K562 (cell line): ENCODE measurements around the gene UGT1A6. TPM values are rescaled to one million over a fixed set of nuclear protein-coding genes. Genes with fewer than 3 reads are reported as not detected.

Source experiments
- ATAC-seq: fragments of 200-7000 bp; cut with Tn5 transposase; 3 replicates; pipeline ENCODE4 v1.9.1; 2020; ENCODE audit warnings: moderate library complexity
- BruUV-seq: library from RNA; stranded (reverse); fragments of 400-500 nt; replicated peaks from 2 replicates; lab custom pipeline; 2021; lab: Mats Ljungman, UMichigan
- CTCF ChIA-PET: fragments of 300-600 bp; formaldehyde crosslinking; extraction: SDS; loops from one replicate; lab custom pipeline; 2021; ENCODE audit warnings: low intra/inter-chr PET ratio; lab: Yijun Ruan, JAX
- POLR2A ChIA-PET: fragments of 300-600, 350-650 bp; sonication (Branson Sonifier 250); formaldehyde crosslinking; extraction: SDS; loops from one replicate; lab custom pipeline; 2021; ENCODE audit warnings: antibody characterized with exemption, inconsistent platforms; lab: Yijun Ruan, JAX
- DNase-seq, 4 experiments: peaks; one replicate each; pipeline versions ENCODE4 v3.0.0 to v3.0.0-alpha.2; 2011 to 2018; ENCODE audit warnings: low spot score in 3 of 4, mixed read lengths in 3 of 4; ENCODE audit errors: extremely low read depth in 1 of 4
- FAIRE-seq: peaks from 2 replicates; lab custom pipeline; 2011; peaks lifted over from hg19 to GRCh38; lab: Jason Lieb, UNC
- H2AFZ ChIP-seq: 2 replicates; pipeline ENCODE4 v1.6.0; 2011; ENCODE audit warnings: low read depth, low read length, control low read depth, inconsistent platforms
- H3K27ac ChIP-seq: fragments of 200-600 bp; 3 replicates; pipeline ENCODE4 v1.8.0; 2011; ENCODE audit warnings: low read depth, mild to moderate bottlenecking, control low read depth, inconsistent platforms, low read length, moderate library complexity, mixed read lengths; ENCODE audit errors: extremely low read depth
- H3K27me3 ChIP-seq, 2 experiments: fragments of 300-600 bp in 1 of 2; 2 replicates in 1 of 2; 3 replicates in 1 of 2; pipeline versions ENCODE4 v1.6.0 to v1.8.0; 2011; ENCODE audit warnings: inconsistent platforms in 2 of 2, low read length in 2 of 2, mild to moderate bottlenecking in 1 of 2, mixed read lengths in 1 of 2, moderate library complexity in 1 of 2; ENCODE audit not compliant: control insufficient read depth in 2 of 2, insufficient read depth in 2 of 2
- H3K36me3 ChIP-seq: fragments of 300-600 bp; 3 replicates; pipeline ENCODE4 v1.8.0; 2011; ENCODE audit warnings: mild to moderate bottlenecking, low read length, inconsistent platforms; ENCODE audit not compliant: control insufficient read depth, insufficient read depth
- H3K4me1 ChIP-seq, 2 experiments: fragments of 200-600 bp in 1 of 2; replicated peaks in 1 of 2; 2 replicates in 1 of 2; 3 replicates in 1 of 2; pipeline versions ENCODE4 v1.5.1 to v1.8.0; 2011; ENCODE audit warnings: inconsistent platforms in 2 of 2, low read length in 2 of 2, mild to moderate bottlenecking in 1 of 2, mixed read lengths in 1 of 2, moderate library complexity in 1 of 2; ENCODE audit not compliant: control insufficient read depth in 2 of 2, insufficient read depth in 2 of 2
- H3K4me2 ChIP-seq: 2 replicates; pipeline ENCODE4 v1.6.1; 2011; ENCODE audit warnings: low read length, control low read depth, inconsistent platforms, mixed read lengths; ENCODE audit not compliant: insufficient read depth
- H3K4me3 ChIP-seq: fragments of 200-600 bp; sonication (generic), shearing (Covaris generic); 2 replicates; pipeline ENCODE4 v1.5.1; 2016; ENCODE audit warnings: control low read depth, inconsistent platforms
- H3K79me2 ChIP-seq: fragments of 200-600 bp; 3 replicates; pipeline ENCODE4 v1.8.0; 2011; ENCODE audit warnings: low read length, inconsistent platforms; ENCODE audit not compliant: control insufficient read depth, insufficient read depth
- H3K9ac ChIP-seq, 2 experiments: 2 replicates each; pipeline versions ENCODE4 v1.6.0 to v1.6.1; 2011; ENCODE audit warnings: low read depth in 2 of 2, low read length in 2 of 2, control low read depth in 1 of 2, inconsistent platforms in 1 of 2, mild to moderate bottlenecking in 1 of 2, mixed read lengths in 1 of 2; ENCODE audit not compliant: insufficient read depth in 1 of 2
- H3K9me1 ChIP-seq: one replicate; pipeline ENCODE4 v1.6.0; 2011; ENCODE audit warnings: inconsistent platforms, mild to moderate bottlenecking, low read length, moderate library complexity; ENCODE audit not compliant: control insufficient read depth, insufficient read depth
- H3K9me3 ChIP-seq: replicated peaks from 2 replicates; pipeline ENCODE4 v1.5.1; 2011; ENCODE audit warnings: low read depth, low read length, inconsistent platforms; ENCODE audit not compliant: control insufficient read depth, insufficient read depth
- H4K20me1 ChIP-seq: replicated peaks from 2 replicates; pipeline ENCODE4 v1.6.1; 2011; ENCODE audit warnings: low read length, inconsistent platforms, mixed read lengths; ENCODE audit not compliant: control insufficient read depth, insufficient read depth
- ETV5 ChIP-seq: sonication (generic); formaldehyde crosslinking; IDR thresholded peaks from 2 replicates; pipeline ENCODE4 v1.4.0; 2020; ENCODE audit warnings: low read depth, mild to moderate bottlenecking, missing genetic modification reagents
- HDAC3 ChIP-seq: fragments of 450-650 bp; IDR thresholded peaks from 2 replicates; pipeline ENCODE4 v1.6.1; 2018; ENCODE audit warnings: borderline replicate concordance, mild to moderate bottlenecking, moderate library complexity; ENCODE audit not compliant: partially characterized antibody
- MTA3 ChIP-seq: fragments of 450-650 bp; formaldehyde crosslinking; IDR thresholded peaks from 2 replicates; pipeline ENCODE4 v1.6.1; 2017; ENCODE audit warnings: mild to moderate bottlenecking, borderline replicate concordance
- SP2 ChIP-seq: IDR thresholded peaks from 2 replicates; pipeline ENCODE4 v1.6.1; 2011; ENCODE audit warnings: mild to moderate bottlenecking, low read depth, low read length, moderate library complexity; ENCODE audit not compliant: poor library complexity, severe bottlenecking; ENCODE audit errors: extremely low read depth
- ZFPM2 ChIP-seq: fragments of 250-450 bp; sonication (Bioruptor Pico); IDR thresholded peaks from 2 replicates; pipeline ENCODE4 v1.5.1; 2022; ENCODE audit warnings: mild to moderate bottlenecking
- ZKSCAN8 ChIP-seq: fragments of 200-800 bp; sonication (Bioruptor generic); IDR thresholded peaks from 2 replicates; pipeline ENCODE4 v1.6.1; 2016; ENCODE audit warnings: missing genetic modification characterization, missing compliant biosample characterization
- ZNF586 ChIP-seq: fragments of 450-650 bp; formaldehyde crosslinking; conservative IDR thresholded peaks from 2 replicates; pipeline ENCODE4 v1.4.0; 2020; ENCODE audit warnings: mild to moderate bottlenecking, moderate library complexity
- WGBS: fragments of 100-300 bp; shearing (Covaris generic); methylation state at CpG from one replicate; pipeline ENCODE4 v1.1.6; 2016; ENCODE audit warnings: low coverage, mixed read lengths; ENCODE audit not compliant: insufficient coverage; ENCODE audit errors: missing lambda C conversion rate; 5-methylcytosine and 5-hydroxymethylcytosine counted together
- in situ Hi-C: fragments of 300-500 bp; cut with MboI; formaldehyde crosslinking; loops from 4 replicates; pipeline ENCODE4 v1.15.0; 2018; ENCODE audit warnings: inconsistent platforms, mixed read lengths
- intact Hi-C: fragments of 100-400 bp; cut with micrococcal nuclease; formaldehyde crosslinking; loops from 2 replicates; pipeline ENCODE4 v1.14.2; 2022
- polyA plus RNA-seq, 8 experiments: library from polyadenylated mRNA; depleted of rRNA in 4 of 8; stranded (reverse) in 5 of 8; unstranded in 3 of 8; fragments of >200 nt; fragmentation: Nextera tagmentation in 2 of 8; fragmentation: Illumina TruSeq in 1 of 8; extraction: Ambion mirVana in 2 of 8; extraction: Trizol in 1 of 8; gene quantifications; 2 replicates each; pipeline versions ENCODE4 v1.2.1 to v1.2.3, GENCODE V29; 2011 to 2014; ENCODE audit warnings: inconsistent platforms in 1 of 8, missing spikeins in 1 of 8
- total RNA-seq, 7 experiments: library from RNA; depleted of rRNA in 6 of 7; stranded (reverse); fragments of >200 nt in 6 of 7; fragmentation: Illumina TruSeq in 2 of 7; extraction: Trizol in 2 of 7; gene quantifications; 2 replicates each; pipeline versions ENCODE4 v1.2.1 to v1.2.3, GENCODE V29; 2011 to 2021; ENCODE audit warnings: low replicate concordance in 1 of 7
- TF ChIP-seq, protein P1 (sequence below), 2 experiments: fragments of 450-650 bp; IDR thresholded peaks; 2 replicates each; pipeline ENCODE4 v1.6.1; 2018; ENCODE audit warnings: mild to moderate bottlenecking in 2 of 2, low read depth in 1 of 2; ENCODE audit not compliant: partially characterized antibody in 2 of 2
- TF ChIP-seq, protein P2 (sequence below): fragments of 450-650 bp; IDR thresholded peaks from 2 replicates; pipeline ENCODE4 v1.6.1; 2016; ENCODE audit warnings: missing biosample characterization, missing genetic modification characterization

Gene UGT1A6
- total and polyA plus RNA-seq, 9 of the 15 experiments (the other 6 are each of a cell fraction or from before 2014, with no cell fraction given): not detected

DNA sequence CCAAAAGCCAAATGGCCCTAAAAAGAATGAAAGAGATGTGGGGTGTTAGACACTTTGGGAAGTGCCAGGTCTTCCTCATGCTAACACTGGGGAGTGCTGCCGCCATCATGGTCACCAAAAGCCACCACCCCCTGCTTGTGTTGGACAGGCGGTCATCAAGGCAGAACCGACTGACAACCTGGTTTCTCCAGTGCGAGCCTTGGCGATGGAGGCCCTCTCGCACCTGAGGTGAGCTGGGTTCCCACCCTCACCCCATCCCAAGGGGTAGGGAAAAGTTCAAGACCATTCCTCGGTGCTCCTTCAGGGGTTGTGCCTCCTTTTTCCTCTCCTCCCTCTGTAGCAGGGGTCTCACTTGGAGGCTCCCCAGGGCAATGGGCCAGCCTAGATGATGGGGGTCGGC lies 119.0 kb downstream of the UGT1A6 start:
- in situ Hi-C loops: no loop called here
- POLR2A ChIA-PET: no interaction called here

DNA sequence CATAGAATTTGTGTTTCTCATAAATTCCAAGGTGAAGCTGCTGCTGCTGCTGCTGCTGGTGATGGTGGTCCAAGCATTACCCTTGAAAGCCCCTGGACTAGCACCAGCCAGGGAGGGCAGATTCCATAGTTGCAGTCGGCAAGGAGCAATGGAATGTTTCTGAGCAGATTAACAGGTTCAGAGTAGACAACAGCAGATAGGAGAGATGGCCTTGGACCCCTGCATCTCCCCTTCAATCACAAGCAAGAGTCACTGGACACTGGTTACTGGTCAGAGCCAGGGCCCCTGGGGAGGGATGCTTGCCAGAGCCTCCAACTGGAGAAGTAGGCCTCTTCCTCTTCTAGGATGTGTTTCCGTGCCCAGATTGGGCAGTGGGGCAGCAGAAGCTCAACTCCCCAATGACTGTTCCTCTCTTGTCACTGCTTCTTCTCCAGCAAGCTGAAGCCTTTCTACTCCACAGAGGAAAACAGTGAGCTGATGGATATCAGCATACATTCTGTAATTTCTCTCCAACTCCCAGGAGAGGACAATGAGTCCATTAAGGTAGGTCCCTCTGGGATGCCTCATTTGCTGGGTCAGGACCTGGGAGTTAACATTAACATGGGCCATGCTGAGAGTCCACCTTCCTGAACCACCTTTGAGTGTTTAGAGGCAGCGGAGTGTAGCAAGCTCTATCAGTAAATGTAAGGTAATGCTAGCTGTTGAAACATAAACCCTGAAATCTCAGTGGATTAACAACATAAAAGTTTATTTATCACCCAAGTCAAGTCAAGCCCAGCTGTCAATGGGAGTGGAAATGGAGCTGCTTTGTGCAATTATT lies 120.8 kb downstream of the UGT1A6 start:
- Histone ChIP-seq H3K4me2 (no peak overlapping the region), H3K4me3 (no peak overlapping the region), H3K36me3 (no peaks in the 10 kb centered on the region), H4K20me1 (no peaks in the 10 kb centered on the region), H3K27ac (no peak overlapping the region), H2AFZ (no peak overlapping the region), H3K9ac (no peak overlapping the region), H3K4me1 (no peaks in the 10 kb centered on the region; a peak in 1 of 5 replicates), H3K9me1 (no peaks in the 10 kb centered on the region), H3K27me3 (peaks cover 2 to 28% of the 10 kb centered on the region in 2 experiments; a peak in 3 of 5 replicates), H3K9me3 (no peaks in the 10 kb centered on the region), H3K79me2 (no peaks in the 10 kb centered on the region)
- 4% methylated on average over 3 of the region's 3 CpGs for WGBS
- no peak for ATAC-seq
- no peak for DNase-seq
- in situ Hi-C loops (no loop called here), intact Hi-C loops (no loop called here)
- no TSS peak for BruUV-seq
- FAIRE-seq: no peak
- CTCF ChIA-PET: no interaction called here
- POLR2A ChIA-PET: interaction anchor here (0.6 to 0.8 kb wide), 2 partner anchors 10 to 167 kb away, joined by 3 to 4 read pairs; no protein-coding TSS in a partner anchor
- TF ChIP-seq HDAC3 (no peak), MTA3 (no peak), ZNF586 (CRISPR knock-in tag) (no peak), ZFPM2 (CRISPR knock-in tag) (no peak), ETV5 (CRISPR knock-in tag) (no peak), SP2 (no peak)
- TF ChIP-seq, protein P1, sequence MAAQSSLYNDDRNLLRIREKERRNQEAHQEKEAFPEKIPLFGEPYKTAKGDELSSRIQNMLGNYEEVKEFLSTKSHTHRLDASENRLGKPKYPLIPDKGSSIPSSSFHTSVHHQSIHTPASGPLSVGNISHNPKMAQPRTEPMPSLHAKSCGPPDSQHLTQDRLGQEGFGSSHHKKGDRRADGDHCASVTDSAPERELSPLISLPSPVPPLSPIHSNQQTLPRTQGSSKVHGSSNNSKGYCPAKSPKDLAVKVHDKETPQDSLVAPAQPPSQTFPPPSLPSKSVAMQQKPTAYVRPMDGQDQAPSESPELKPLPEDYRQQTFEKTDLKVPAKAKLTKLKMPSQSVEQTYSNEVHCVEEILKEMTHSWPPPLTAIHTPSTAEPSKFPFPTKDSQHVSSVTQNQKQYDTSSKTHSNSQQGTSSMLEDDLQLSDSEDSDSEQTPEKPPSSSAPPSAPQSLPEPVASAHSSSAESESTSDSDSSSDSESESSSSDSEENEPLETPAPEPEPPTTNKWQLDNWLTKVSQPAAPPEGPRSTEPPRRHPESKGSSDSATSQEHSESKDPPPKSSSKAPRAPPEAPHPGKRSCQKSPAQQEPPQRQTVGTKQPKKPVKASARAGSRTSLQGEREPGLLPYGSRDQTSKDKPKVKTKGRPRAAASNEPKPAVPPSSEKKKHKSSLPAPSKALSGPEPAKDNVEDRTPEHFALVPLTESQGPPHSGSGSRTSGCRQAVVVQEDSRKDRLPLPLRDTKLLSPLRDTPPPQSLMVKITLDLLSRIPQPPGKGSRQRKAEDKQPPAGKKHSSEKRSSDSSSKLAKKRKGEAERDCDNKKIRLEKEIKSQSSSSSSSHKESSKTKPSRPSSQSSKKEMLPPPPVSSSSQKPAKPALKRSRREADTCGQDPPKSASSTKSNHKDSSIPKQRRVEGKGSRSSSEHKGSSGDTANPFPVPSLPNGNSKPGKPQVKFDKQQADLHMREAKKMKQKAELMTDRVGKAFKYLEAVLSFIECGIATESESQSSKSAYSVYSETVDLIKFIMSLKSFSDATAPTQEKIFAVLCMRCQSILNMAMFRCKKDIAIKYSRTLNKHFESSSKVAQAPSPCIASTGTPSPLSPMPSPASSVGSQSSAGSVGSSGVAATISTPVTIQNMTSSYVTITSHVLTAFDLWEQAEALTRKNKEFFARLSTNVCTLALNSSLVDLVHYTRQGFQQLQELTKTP (IDR thresholded peaks at IDR 0.05; ENCODE audit: low read depth in 1 of 2, partially characterized antibody in 2 of 2): no peak
- TF ChIP-seq, protein P2, sequence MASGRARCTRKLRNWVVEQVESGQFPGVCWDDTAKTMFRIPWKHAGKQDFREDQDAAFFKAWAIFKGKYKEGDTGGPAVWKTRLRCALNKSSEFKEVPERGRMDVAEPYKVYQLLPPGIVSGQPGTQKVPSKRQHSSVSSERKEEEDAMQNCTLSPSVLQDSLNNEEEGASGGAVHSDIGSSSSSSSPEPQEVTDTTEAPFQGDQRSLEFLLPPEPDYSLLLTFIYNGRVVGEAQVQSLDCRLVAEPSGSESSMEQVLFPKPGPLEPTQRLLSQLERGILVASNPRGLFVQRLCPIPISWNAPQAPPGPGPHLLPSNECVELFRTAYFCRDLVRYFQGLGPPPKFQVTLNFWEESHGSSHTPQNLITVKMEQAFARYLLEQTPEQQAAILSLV (tag): no peak

More for the DNA sequence above, 119.0 kb downstream of the UGT1A6 start:
- TF ChIP-seq ZKSCAN8 (CRISPR knock-in tag): no peak
- TF ChIP-seq, all 486 proteins: peak for 0
- FAIRE-seq: no peak
- no peaks in the 10 kb centered on the region for H4K20me1 ChIP-seq
- H3K9me1 ChIP-seq: no peaks in the 10 kb centered on the region
- H3K9ac ChIP-seq: no peak overlapping the region
- ATAC-seq: no peak
- H3K4me3 ChIP-seq: no peak overlapping the region
- BruUV-seq: no TSS peak
- peaks cover 2 to 30% of the 10 kb centered on the region in 2 experiments; a peak in 3 of 5 replicates for H3K27me3 ChIP-seq
- H3K4me2 ChIP-seq: no peak overlapping the region
- no peak overlapping the region for H2AFZ ChIP-seq
- no peak for DNase-seq
- intact Hi-C loops: no loop called here
- no peaks in the 10 kb centered on the region; a peak in 1 of 5 replicates for H3K4me1 ChIP-seq
- CTCF ChIA-PET: no interaction called here
- H3K9me3 ChIP-seq: no peaks in the 10 kb centered on the region
- WGBS: 0% methylated on average over 6 of the region's 8 CpGs
- H3K79me2 ChIP-seq: no peaks in the 10 kb centered on the region
- H3K27ac ChIP-seq: no peak overlapping the region
- H3K36me3 ChIP-seq: no peaks in the 10 kb centered on the region
